Brain pericyte (primary cell): Measurements from ENCODE around the gene GABBR1.
"Not testable (repeated sequence)": the region's sequence is repeated elsewhere in the genome, so short reads cannot be mapped to it uniquely, and the experiment has no call there.

Experiments
- DNase-seq: peaks from one replicate; pipeline ENCODE4 v3.0.0-alpha.2; 2012; ENCODE audit warnings: low read depth, low spot score

Gene GABBR1

GRCh38 chr6:29632789-29633533, at the start of gene GABBR1:
Gene GABBR1 (minus strand): TSS chr6:29633183. CDS start chr6:29632385, 798 bp downstream.
- peak; percentile 68 for DNase-seq

- no peak for DNase-seq
Observed at GRCh38 chr6:29681811-29682210, 48.8 kb upstream of the GABBR1 start.

GRCh38 chr6:29680904-29681303, 47.9 kb upstream of the GABBR1 start, which contains the start of gene ZFP57:
Gene ZFP57 (minus strand): TSS chr6:29681152. CDS start chr6:29677003, 4,149 bp downstream.
- no peak for DNase-seq

GRCh38 chr6:29680416-29680815, 47.4 kb upstream of the GABBR1 start:
- DNase-seq = no peak

- DNase-seq = no peak
Observed at GRCh38 chr6:29679962-29680361, 47.0 kb upstream of the GABBR1 start.

GRCh38 chr6:29678114-29678513, 45.1 kb upstream of the GABBR1 start:
- no peak for DNase-seq

- DNase-seq = no peak
Observed at GRCh38 chr6:29676981-29677601, 44.1 kb upstream of the GABBR1 start.

- DNase-seq = no peak
Observed at GRCh38 chr6:29675561-29675960, 42.6 kb upstream of the GABBR1 start.

- DNase-seq = no peak
Observed at GRCh38 chr6:29674008-29674407, 41.0 kb upstream of the GABBR1 start.

GRCh38 chr6:29673161-29673560, 40.2 kb upstream of the GABBR1 start:
- DNase-seq = no peak

- DNase-seq = not testable (repeated sequence)
Observed at GRCh38 chr6:29672116-29672515, 39.1 kb upstream of the GABBR1 start.

- no peak for DNase-seq
Observed at GRCh38 chr6:29671026-29671425, 38.0 kb upstream of the GABBR1 start.

- no peak for DNase-seq
Observed at GRCh38 chr6:29667158-29667557, 34.2 kb upstream of the GABBR1 start.

GRCh38 chr6:29666826-29667130, 33.8 kb upstream of the GABBR1 start:
- no peak for DNase-seq

GRCh38 chr6:29665942-29666825, 33.2 kb upstream of the GABBR1 start:
- no peak for DNase-seq

GRCh38 chr6:29663300-29664042, 30.5 kb upstream of the GABBR1 start:
- no peak for DNase-seq

GRCh38 chr6:29661502-29662141, 28.6 kb upstream of the GABBR1 start:
- not testable (repeated sequence) for DNase-seq

- no peak for DNase-seq
Observed at GRCh38 chr6:29661071-29661470, 28.1 kb upstream of the GABBR1 start.

- DNase-seq = no peak
Observed at GRCh38 chr6:29656798-29657197, 23.8 kb upstream of the GABBR1 start, which contains the start of gene MOG. Gene MOG (plus strand): TSS chr6:29657092. CDS start chr6:29657210, 118 bp downstream.

- DNase-seq = no peak
Observed at GRCh38 chr6:29656157-29656556, 23.2 kb upstream of the GABBR1 start.

GRCh38 chr6:29655658-29656057, 22.7 kb upstream of the GABBR1 start:
- no peak for DNase-seq
